DND-41 (cell line): ENCODE results near the gene MAP3K14.

Source experiments
- ATAC-seq: fragments of 200-7000 bp; cut with Tn5 transposase; 3 replicates; pipeline ENCODE4 v1.9.1; 2021; ENCODE audit warnings: low read depth; ENCODE audit not compliant: insufficient read depth
- DNase-seq: peaks from one replicate; pipeline ENCODE4 v3.0.0-alpha.2; 2020
- H2AFZ ChIP-seq: 2 replicates; pipeline ENCODE4 v1.6.0; 2012; ENCODE audit warnings: low read depth, low read length
- H3K27ac ChIP-seq: 2 replicates; pipeline ENCODE4 v1.5.1; 2012; ENCODE audit warnings: low read length, inconsistent platforms
- H3K27me3 ChIP-seq: fragments of 200-600 bp; sonication (generic); 2 replicates; pipeline ENCODE4 v1.6.0; 2012; ENCODE audit warnings: low read length, mild to moderate bottlenecking, inconsistent platforms; ENCODE audit not compliant: insufficient read depth, poor library complexity
- H3K36me3 ChIP-seq: 2 replicates; pipeline ENCODE4 v1.5.1; 2012; ENCODE audit warnings: low read length, inconsistent platforms; ENCODE audit not compliant: insufficient read depth
- H3K4me1 ChIP-seq: 2 replicates; pipeline ENCODE4 v1.5.1; 2012; ENCODE audit warnings: mild to moderate bottlenecking, low read length; ENCODE audit not compliant: insufficient read depth
- H3K4me2 ChIP-seq: 2 replicates; pipeline ENCODE4 v1.6.0; 2012; ENCODE audit warnings: mild to moderate bottlenecking, moderate library complexity, low read length, inconsistent platforms; ENCODE audit not compliant: insufficient read depth
- H3K4me3 ChIP-seq, 2 experiments: fragments of 200-600 bp in 1 of 2; shearing (Covaris generic) in 1 of 2; 2 replicates each; pipeline ENCODE4 v1.5.1; 2012 to 2016; ENCODE audit warnings: inconsistent platforms in 2 of 2, low read length in 2 of 2, mild to moderate bottlenecking in 2 of 2, low read depth in 1 of 2, moderate library complexity in 1 of 2
- H3K79me2 ChIP-seq: 2 replicates; pipeline ENCODE4 v1.6.0; 2012; ENCODE audit warnings: low read length, inconsistent platforms; ENCODE audit not compliant: insufficient read depth
- H3K9ac ChIP-seq: 2 replicates; pipeline ENCODE4 v1.6.0; 2012; ENCODE audit warnings: low read depth, mild to moderate bottlenecking, inconsistent platforms, low read length, moderate library complexity
- H3K9me3 ChIP-seq: 2 replicates; pipeline ENCODE4 v1.5.1; 2012; ENCODE audit warnings: low read length, moderate library complexity, mild to moderate bottlenecking, inconsistent platforms; ENCODE audit not compliant: insufficient read depth, severe bottlenecking
- H4K20me1 ChIP-seq: 2 replicates; pipeline ENCODE4 v1.6.0; 2012; ENCODE audit warnings: low read length; ENCODE audit not compliant: insufficient read depth
- CTCF ChIP-seq: IDR thresholded peaks from 2 replicates; pipeline ENCODE4 v1.5.1; 2012; ENCODE audit warnings: borderline replicate concordance, low read length, moderate library complexity, mild to moderate bottlenecking; ENCODE audit not compliant: poor library complexity, severe bottlenecking; ENCODE audit errors: extremely low read depth
- EZH2 ChIP-seq: IDR thresholded peaks from 3 replicates; pipeline ENCODE4 v1.6.1; 2012; ENCODE audit warnings: borderline replicate concordance, low read depth, mild to moderate bottlenecking, moderate library complexity, low read length, inconsistent platforms; ENCODE audit not compliant: severe bottlenecking

MAP3K14 gene

DNA sequence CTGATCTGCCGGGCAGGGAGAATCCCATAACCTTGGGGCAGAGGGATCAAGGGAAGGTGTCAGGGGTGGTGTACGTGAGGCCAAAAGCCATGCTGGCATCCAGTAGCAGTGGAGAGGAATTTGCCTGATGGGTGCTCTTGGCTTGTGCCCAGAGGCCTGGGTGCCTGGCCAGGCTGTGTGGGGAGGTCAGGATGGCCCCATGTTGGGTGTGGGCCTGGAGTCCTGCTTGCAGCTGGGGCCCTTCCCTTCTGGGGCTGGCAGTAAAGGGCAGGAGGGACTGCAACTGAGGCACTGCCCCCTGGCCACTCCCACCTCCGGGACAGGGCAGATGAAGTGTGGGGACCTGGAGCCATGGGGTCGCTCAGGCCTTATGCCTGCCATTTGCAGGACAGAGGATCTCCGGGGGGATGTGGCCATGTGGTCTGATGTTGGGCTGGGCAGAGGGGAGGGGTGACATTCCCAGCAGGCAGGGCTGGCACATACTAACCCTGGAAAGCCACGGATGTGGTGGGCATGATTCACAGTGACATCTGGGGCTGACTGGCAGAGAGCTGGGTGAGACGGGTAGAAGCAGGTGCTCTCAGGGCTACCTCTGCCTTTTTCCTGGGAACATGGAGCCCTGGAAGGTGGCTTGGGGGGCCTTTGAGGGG lies 91.6 kb downstream of the MAP3K14 start:
- Histone ChIP-seq H4K20me1 (peaks cover 29% of the 10 kb centered on the region), H3K4me2 (peak overlapping the region; percentile 86), H3K9ac (peak overlapping the region; percentile 93), H3K27ac (peak overlapping the region; percentile 95), H3K79me2 (peaks cover 97% of the 10 kb centered on the region), H3K9me3 (no peaks in the 10 kb centered on the region), H3K27me3 (no peaks in the 10 kb centered on the region), H2AFZ (no peak overlapping the region), H3K4me3 (peak overlapping the region in 1 of 2 experiments; percentile 69; a peak in 3 of 4 replicates), H3K4me1 (peaks cover 88% of the 10 kb centered on the region), H3K36me3 (peaks cover 23% of the 10 kb centered on the region)
- ATAC-seq (peak; percentile 47), DNase-seq (peak; percentile 83)
- TF ChIP-seq CTCF = no peak
- no peak for TF ChIP-seq EZH2

DNA sequence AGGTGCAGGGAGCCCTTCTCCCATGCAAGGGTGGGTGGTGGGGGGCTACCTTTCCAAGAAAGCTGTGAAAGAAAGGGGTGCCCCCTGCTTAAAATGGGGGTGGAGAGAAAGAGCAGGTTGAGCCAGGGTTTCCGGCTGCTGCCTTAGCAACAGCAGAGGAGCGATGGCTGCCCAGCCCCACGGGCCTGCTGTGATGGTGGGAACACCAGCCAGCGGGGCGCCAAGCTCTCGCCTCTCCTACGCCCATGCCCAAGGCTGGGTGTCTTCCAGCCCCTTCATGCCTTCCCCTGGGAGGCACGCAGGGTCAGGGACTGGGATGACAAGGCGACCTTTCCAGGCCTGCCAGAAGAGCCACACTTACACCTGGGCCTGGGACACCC lies 92.2 kb downstream of the MAP3K14 start:
- peaks cover 24% of the 10 kb centered on the region for H4K20me1 ChIP-seq
- H3K4me3 ChIP-seq = peak overlapping the region in 1 of 2 experiments; percentile 69; a peak in 2 of 4 replicates
- H3K9me3 ChIP-seq = no peaks in the 10 kb centered on the region
- peak overlapping the region; percentile 86 for H3K4me2 ChIP-seq
- H3K4me1 ChIP-seq = peaks cover 87% of the 10 kb centered on the region
- TF ChIP-seq CTCF (no peak), EZH2 (no peak)
- no peak overlapping the region for H2AFZ ChIP-seq
- no peaks in the 10 kb centered on the region for H3K27me3 ChIP-seq
- DNase-seq = peak; percentile 44
- peaks cover 17% of the 10 kb centered on the region; the same call in 1 of the 2 replicates for H3K36me3 ChIP-seq
- peaks cover 94% of the 10 kb centered on the region for H3K79me2 ChIP-seq
- ATAC-seq = no peak
- H3K27ac ChIP-seq = peak overlapping the region; percentile 95
- H3K9ac ChIP-seq = peak overlapping the region; percentile 93

DNA sequence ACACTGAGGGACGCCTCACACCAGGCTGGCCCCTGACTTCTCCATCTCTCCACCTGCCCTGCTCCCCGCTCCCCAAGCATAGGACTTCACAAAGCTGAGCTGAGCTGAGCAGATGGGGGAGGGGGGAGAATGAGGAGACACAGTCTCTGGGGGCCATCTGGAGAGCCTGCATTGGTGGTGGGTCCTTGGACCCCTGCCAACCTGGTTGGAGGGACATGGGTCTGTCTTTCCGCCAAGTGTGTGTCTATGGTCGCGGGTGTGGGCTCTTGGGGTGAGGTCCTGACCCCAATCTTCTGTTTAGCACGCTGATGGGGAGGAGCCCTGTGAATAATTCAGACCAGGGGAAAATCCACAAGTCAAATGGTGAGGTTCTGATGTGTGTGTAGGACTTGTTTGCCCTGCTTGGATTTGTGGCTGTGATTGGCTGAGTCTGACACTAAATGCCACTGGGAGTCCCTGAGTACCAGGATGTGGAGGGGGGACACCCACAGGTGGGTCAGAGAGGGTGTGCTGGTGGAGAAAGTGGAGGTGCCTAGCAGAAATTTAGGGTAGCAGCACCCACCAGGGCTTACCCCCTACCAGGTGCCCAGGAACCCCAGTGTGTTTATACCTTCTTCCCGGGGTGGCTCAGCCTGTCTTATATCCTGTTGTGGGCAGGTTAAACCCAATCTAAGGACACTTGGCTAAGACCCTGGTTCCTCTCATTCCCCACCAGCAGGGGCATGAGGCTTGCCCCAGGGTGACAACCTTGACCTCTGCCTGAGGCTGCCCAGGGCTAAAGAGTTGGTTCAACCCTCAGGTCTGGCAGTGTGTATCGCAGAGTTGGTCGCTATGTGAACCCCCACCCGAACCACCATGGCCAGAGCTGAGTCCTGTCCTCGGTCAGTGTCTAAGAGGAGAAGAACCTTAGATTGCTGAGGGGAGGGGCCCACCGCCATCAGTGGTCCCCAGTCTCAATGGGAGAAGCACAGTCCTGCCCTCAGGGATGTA lies 93.0 kb downstream of the MAP3K14 start:
- Histone ChIP-seq H3K9ac (peak overlapping the region; percentile 93), H3K9me3 (no peaks in the 10 kb centered on the region), H3K27me3 (no peaks in the 10 kb centered on the region), H3K4me1 (peaks cover 86% of the 10 kb centered on the region), H2AFZ (no peak overlapping the region), H3K27ac (peak overlapping the region; percentile 95), H3K36me3 (peaks cover 17% of the 10 kb centered on the region; the same call in 1 of the 2 replicates), H3K79me2 (peaks cover 85% of the 10 kb centered on the region), H3K4me3 (peak overlapping the region; percentile 69 to 73; a peak in 3 of 4 replicates), H4K20me1 (peaks cover 16% of the 10 kb centered on the region), H3K4me2 (peak overlapping the region; percentile 86)
- no peak for TF ChIP-seq EZH2
- TF ChIP-seq CTCF = peak; percentile 46
- ATAC-seq (no peak), DNase-seq (peak; percentile 61)
